Loucy (cell line): ENCODE data around the gene UFC1.

Experiments used
- EZH2phosphoT487 ChIP-seq: fragments of 200-600 bp; IDR thresholded peaks from 2 replicates; pipeline ENCODE4 v1.6.1; 2018; ENCODE audit warnings: antibody characterized with exemption, mild to moderate bottlenecking, moderate library complexity, borderline replicate concordance
- TF ChIP-seq, protein P1 (sequence below): fragments of 200-600 bp; sonication (generic); conservative IDR thresholded peaks from 2 replicates; pipeline ENCODE4 v1.5.1; 2014; ENCODE audit warnings: mild to moderate bottlenecking, antibody characterized with exemption, low read length

DNA sequence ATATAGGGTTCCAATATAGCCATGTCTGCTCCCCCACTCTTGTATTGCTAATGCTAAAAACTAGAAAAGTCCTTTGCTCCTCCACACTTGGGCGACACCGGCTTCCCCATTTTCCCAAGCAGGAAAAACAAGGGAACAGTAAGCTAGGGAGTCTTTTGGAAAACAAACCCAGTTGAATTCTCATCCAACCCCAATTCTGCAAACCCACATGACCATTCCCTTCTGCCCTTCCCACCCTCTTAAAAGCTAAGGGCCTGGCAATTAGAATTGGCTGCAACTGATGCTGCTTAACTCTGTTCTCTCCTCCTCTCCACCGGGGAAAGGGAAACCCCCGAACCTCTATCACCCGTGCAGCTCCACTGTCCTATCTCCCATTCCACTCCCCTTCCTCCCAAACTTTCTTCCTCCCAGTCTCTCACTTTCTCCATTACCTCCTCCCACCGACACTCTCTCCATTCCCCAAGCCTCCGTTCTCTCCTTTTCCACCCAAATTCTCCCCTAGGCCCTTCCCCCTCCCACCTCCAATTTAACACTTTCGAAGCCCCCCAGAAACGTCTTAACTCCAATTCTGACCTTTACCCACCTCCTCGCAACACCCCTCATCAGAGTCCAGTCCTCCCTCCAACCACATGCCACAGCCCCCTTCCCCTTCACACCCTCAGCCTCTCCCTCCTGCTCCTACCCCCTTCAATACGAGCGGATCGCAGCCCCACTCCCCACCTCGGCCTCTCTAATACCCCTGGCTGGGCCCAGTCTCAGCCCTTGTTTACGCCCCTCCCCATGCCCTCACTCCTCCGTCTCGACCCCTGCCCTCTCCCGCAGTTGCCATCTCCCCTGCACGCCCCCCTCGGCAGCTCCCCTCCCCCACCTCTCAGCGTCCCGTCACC is 22.0 kb upstream of the UFC1 start:
- TF ChIP-seq, protein P1, sequence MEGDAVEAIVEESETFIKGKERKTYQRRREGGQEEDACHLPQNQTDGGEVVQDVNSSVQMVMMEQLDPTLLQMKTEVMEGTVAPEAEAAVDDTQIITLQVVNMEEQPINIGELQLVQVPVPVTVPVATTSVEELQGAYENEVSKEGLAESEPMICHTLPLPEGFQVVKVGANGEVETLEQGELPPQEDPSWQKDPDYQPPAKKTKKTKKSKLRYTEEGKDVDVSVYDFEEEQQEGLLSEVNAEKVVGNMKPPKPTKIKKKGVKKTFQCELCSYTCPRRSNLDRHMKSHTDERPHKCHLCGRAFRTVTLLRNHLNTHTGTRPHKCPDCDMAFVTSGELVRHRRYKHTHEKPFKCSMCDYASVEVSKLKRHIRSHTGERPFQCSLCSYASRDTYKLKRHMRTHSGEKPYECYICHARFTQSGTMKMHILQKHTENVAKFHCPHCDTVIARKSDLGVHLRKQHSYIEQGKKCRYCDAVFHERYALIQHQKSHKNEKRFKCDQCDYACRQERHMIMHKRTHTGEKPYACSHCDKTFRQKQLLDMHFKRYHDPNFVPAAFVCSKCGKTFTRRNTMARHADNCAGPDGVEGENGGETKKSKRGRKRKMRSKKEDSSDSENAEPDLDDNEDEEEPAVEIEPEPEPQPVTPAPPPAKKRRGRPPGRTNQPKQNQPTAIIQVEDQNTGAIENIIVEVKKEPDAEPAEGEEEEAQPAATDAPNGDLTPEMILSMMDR: no peak
- TF ChIP-seq EZH2phosphoT487: no peak
